ENCODE results near the gene FARP2.

Gene FARP2

DNA sequence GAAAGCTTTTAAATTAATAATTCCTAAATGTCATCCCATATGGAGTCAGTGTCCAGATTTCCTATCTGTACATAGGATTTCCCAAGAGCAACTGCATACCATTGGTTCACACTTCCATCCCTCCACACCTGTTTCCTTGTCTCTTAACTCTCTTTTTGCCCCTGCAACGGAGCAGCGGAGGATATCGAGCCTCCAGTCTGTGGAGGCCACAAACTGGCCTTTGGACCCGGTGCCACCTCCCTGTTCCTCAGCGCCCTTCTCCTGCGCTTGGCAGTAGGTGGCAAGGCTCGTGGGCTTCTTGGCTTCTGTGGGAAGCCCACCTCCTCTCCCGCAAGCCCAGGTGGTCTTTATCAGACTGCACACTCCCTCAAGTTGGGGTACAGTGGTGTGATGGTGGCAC is 176.1 kb downstream of the FARP2 start:
- DNase-seq (ENCODE audit: low read depth, low spot score): no peak

DNA sequence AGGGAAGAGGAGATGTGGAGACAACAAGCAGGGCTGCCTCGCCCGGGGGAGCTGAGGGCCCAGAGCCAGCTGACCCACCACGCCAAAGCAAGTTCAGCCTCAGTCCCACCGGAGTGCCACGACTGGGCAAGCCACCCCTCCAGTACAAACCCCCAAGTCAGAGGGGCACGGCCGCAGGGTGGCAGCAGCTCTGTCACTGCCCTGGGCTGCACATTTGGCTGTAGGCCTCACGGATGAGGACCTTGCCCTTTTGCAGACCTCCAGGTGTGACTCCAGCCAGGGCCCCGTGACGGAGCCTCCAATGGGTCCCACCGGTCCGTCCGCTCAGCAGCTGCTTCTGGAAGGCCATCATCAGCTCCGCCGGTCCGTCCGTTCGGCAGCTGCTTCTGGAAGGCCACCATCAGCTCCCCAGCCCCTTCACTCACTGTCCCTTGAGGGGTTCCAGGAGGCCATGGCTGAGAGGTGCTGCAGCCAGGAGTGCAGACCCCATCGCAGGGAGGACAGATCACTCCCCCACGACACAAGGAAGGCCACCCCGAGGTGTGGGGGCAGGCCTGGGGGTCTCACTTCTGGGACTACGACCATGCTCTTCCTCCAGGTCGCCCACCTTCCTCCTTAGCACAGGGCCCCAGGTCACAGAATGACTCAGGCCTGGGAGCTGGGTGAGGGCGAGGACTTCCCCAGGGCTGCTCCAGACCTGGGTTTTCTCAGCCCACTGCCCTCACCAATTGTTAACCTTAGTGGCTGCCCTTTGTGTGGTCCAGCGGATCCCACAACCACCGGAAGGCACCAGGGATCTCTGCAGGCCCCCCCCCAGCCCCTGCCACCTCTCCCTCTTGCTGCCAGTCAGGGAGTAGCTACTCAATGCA is 176.9 kb downstream of the FARP2 start:
- DNase-seq (ENCODE audit: low read depth, low spot score): no peak

DNA sequence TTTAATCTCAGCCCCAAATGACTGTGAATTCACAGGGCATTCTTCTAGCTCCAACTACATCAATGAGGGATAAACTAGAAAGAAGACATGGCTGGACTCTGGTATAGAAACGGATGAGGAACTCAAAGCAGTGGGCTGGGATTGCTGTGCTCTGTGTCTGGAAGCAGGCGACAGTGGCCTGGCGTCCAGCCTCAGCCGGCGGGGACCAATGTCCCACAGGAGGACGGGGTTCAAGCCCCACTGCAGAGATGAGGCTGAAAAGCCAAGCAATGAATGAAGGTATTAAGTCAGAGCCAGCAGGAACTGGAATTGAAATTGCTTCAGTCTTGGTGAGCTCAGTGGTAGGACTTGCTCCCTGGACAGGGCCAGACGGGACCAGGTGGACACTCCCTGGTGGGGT is 178.2 kb downstream of the FARP2 start:
- no peak for DNase-seq (ENCODE audit: low read depth, low spot score)

DNA sequence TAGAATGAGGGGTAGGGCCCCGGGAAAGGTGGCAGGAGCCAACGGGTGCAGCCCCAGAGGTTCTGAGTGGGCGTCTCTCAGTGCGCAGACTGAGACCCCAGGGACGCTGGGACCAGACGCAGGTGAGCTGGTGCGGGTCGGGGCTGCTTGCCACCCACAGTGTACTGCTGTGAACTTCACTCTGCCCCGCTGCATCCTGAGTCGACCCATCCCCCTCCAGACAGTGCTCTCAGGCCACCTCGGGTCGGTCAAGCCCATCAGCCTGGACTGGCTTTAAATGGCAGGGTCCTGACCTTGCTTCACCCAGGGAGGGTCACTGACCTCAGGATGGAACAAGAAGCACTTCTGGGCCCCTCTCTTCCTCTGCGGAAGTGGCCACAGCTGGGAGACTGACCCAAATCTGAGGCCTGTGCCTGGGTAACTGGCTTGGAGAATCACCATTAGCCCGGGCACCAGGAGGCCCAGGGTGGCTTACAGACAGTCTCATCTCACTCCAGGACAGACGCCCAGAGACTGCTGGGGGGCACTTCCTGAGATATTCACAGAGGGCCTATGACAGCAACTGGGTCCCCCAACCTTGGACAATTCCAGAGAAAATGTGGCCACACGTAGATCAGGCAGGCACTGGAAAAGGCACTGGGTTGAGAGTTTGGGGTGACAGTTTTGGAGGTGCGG is 178.8 kb downstream of the FARP2 start:
- no peak for DNase-seq (ENCODE audit: low read depth, low spot score)

DNA sequence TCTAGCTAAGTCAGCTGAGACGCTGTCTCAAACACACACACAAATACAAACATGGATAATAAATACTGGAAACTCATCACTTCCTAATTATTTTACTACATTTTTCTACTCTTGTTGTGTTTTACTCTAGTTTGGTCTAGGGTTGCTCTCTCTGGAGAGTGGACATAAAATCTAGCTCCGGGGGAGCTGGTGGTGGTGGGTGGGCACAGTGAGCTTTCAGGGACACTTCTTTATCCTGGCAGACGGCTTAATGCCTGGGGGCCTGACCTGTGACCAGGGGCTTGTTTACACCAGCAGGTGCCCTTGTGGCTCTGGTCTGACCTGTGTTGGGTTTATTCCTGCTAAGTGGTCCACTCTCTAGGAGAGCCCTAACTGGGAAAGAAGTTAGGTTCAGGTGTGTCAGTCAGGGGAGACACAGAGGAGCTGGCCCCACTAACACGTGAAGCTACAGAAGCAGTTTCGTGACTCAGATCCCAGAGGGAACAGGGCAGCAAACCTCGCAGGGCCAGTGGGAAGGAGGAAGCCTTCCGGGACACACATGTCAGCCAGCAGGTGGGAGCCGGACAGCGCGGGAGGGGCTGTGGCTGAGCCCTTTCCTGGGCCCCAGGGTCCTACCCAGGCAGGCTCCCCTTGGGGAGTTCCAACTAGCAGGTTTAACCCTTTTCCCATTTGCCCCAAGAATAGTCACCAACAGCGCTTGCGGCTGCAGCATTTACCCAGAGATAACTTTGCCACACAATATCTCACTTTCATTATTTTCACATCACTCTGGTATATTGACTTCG is 180.0 kb downstream of the FARP2 start:
- no peak for DNase-seq (ENCODE audit: low read depth, low spot score)

DNA sequence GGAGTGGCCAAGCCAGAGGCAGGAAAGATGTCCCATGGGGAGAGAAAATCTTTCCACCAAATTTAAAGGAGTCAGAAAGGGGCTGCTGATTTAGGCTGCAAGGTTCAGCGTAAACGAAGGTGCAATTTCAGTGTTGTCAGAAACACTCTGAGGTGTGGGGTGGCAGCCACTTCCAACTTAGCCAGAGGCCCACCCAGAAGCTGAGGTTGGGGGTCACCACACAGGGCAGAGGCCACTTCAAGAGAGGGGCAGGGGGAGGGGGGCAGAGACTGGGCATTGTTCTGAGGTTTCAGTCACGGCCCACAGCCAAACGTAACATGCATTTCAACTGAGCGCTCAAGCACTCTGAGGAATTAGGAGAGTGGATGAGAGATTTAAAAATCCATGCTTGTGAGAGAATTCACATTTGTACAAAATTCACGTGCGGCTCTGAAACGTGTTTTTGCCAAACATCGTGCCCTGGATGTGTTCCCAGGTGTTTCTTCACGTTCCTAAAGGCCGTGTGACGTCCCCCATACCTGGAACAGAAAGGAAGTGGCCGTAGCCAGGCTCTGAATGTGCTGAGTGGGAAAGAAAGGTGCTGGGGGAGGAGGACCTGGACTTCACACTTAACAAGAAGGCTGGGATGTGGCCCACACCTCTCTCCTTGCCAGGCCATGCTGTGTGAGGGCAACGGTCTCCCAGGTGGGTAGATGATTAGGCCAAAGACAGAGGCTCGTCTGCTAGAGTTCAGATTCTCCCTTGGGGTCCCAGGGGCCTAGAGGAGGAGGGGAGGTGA is 182.9 kb downstream of the FARP2 start:
- DNase-seq (ENCODE audit: low read depth, low spot score): no peak

DNA sequence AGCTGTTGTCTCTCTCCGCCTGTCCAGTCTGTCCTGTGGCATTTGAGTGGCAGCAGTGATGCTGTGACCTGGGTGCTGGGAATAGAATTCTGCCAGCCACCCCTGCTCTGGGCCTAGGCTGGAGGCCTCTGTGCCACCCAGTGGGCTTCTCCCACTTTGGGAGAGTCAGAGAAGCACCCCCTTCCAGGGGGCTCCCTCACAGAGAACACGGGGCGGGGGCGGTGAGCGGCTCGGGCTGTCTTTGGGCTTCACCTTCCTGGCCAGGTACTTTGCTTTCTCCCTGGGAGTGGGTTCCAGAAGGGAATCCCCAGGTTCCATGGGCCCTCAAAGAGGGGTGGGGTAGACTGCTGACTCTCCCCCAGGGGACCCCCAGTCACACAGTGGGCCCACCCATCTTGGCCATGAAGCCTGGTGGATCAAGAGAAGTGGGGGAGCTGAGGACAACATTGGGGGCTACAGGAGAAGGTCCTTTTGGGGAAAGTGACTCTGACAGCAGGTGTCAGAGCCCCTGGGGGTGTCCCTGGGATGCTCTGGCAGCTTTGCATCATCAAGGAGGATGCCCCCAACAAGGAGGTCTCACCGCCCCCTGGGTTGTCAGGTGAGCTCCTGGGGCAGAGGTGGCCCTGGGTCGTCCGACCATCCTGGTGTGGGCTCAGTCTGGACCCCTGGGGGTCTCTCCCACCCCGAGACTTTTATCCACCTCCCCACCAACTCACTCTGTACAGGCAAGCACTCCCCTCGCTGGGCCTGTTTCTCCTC is 183.7 kb downstream of the FARP2 start:
- DNase-seq (ENCODE audit: low read depth, low spot score): no peak

DNA sequence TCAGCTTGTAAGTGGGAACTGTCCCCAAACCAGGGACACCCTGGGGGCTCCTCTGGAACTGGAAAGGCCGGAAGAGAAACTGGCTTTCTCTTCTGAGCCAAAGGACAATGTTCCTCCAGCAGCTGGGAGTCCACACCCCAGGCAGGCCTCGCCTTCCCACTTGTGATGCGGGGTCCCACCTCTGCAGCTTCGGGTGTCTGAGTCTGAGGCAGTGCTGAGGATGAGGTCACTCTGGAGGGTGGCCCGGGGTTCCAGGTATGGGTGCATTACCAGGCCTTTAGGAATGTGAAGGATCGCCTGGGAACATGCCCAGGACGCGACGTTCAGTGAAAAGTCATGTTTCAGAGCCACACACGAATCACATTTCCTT is 184.3 kb downstream of the FARP2 start:
- DNase-seq (ENCODE audit: low read depth, low spot score): no peak

DNA sequence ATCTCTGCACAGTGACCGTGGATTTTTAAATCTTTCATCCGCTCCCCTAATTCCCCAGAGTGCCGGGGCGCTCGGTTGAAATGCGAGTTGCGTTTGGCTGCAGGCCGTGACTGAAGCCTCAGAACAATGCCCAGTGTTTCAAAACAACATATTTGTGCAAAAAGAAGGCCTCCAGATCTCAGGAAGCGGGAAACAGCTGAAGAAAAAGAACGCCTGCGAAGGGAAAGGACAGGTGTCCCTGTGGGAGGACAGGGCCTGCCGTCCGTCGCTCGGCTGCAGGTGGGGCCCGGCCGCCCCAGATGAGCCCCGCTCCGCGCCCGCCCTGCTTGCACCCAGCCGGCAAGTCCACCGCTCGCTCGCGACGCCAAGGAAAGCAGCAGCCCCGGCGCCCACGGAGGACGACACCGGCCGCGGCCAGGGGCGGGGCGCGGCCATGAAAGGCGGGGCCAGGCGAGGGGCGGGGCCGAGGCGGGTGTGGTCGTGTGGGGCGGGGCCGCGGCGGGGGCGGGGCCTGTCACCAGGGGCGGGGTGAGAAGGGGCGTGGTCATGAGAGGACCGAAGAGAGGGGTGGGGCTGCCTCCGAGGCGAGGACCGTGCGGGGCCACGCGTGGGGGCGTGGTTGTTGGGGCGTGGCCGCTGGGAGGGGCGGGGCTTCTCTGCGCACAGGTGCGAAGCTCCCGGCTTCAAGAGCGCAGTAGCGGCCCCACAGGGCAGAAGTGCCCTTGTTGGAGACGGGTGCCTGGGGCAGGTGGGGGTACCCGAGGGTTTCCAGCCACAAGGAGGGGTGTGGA is 184.9 kb downstream of the FARP2 start:
- DNase-seq (ENCODE audit: low read depth, low spot score): peak; percentile 33

DNA sequence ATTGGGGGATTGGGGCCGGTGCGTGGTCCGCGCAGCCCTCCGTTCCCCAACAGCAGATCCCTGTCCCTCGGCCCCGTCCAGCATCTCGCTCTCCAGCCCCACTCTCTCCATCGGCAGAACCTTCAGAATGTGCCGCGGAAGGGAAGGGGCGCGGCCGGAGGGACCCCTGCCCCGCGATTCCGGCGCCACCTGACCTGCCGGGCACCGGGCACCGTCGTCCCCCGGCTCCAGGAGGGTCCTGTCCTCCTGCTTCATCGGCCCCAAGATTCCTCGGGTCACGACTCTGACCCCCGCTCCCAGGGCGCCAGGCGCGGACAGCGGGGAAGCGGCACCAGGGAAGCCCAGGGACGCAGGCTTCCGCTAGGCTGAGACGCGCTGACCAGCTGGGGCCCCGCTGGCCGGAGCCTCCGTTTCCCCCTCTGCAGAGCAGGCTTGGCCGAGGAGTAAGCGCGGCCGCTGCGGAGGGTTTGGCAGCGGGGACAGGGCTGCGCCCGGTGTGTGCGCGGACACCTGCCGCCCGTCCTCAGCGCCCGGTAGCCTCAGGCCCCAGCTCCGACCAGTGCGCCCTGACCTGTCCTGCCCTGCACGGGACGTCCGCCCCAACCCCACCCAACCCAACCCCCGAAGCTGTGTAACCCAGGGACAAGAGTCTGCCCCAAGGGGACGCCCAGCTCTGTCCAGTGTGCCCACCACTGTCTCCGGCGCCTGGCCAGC is 185.6 kb downstream of the FARP2 start:
- DNase-seq (ENCODE audit: low read depth, low spot score): no peak

DNA sequence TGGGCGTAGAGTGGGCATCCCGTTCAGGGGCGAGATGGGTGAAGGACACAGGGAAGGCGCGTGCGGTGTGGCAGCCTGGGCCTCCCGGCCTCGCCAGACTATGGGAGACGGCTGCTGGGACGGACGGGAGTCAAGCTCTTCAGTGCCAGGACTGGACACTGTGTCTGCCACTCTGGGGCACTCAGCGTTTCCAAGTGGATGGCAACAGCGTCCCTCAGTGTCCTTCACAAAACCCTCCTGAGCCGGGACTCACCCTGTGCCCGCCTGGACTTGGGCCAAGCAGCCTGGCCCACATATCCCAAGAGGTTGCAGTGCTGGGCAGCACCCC is 186.2 kb downstream of the FARP2 start:
- no peak for DNase-seq (ENCODE audit: low read depth, low spot score)
